ENCODE data around the gene AP3S2.

The AP3S2 gene

DNA sequence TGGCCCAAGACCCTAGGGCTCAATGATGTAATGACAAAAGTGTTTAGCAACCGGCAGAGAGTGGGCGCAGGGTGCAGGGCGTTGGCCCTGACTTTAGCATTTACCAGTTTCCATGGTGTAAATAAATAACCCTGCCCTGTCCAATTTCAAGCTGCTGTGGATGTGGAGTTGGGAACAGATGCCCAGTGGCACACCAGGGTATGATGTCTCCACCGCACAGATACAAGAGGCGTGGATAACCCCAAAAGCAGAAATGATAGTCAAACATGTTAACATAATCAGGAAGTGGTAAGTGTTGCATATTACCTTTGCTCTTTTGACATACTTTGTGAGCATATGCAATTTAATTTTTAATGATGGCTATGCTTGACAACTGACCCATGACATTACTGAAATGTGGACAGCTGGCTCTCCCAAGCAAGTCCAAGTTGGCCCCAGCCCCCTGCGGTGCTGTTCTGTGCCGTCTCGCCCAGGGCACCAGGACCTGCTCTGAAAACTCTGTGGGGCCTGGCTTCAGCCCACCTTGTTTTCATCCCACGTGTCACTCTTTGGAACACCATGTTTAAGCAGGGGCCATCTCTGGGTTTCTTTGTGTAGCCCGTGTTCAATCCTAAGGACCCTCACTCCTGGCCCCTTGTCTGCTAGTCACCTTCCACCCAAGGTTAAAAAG lies 68.4 kb downstream of the AP3S2 start:
- intact Hi-C loops (cut with DNase I): no loop called here
- no peak for DNase-seq

DNA sequence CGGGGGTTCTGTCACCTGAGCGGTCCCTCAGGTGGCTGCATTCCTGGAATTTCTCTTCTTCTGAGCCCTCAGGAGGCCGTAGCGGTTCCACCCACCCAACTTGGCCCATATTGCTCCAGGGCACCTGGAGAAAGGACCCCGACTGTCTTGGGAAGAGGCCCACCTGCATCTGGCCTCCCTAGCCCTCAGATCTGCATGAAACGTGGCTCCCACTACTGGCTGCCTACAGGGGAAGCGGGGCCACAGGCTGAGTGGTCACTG lies 69.3 kb downstream of the AP3S2 start:
- intact Hi-C loops (cut with DNase I): no loop called here

DNA sequence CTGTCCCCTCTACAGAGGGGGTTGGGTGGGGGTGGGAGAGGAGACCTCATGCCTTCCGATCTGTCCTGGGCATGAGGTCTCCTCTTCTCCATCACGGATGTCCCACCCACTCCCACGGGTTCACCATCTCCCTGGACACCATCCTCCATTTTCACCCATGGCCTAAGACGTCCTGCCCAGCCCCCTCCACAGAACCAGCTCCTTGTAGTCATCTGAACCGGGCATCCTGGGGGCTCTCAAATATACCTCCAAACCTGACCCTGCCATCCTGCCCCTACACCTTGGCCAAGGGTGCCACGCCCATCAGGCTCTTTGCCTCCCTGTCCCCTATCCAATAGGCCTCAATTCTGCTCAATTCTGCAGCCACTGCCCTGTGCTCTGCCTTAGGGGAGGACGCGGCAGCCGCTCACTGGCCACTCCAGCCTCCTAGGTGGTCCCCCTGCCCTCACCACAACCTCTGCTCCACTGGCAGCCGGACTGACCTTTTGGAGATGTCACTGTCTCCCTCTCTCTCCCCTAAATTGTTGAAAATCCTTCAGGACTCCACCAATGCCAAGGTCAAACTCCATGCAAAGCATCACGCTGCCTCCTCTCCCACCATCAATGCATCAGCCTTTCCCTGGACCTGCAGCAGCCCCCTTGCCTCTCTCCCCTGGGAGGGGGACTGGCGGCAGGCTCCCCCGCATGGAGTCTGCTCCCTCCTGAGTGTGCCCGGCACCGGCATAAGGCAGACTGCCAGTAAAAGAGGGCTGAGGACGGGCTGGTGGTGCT lies 69.8 kb downstream of the AP3S2 start:
- intact Hi-C loops (cut with DNase I): no loop called here
- no peak for DNase-seq

More for the DNA sequence above, 69.3 kb downstream of the AP3S2 start:
- DNase-seq: no peak

DNA sequence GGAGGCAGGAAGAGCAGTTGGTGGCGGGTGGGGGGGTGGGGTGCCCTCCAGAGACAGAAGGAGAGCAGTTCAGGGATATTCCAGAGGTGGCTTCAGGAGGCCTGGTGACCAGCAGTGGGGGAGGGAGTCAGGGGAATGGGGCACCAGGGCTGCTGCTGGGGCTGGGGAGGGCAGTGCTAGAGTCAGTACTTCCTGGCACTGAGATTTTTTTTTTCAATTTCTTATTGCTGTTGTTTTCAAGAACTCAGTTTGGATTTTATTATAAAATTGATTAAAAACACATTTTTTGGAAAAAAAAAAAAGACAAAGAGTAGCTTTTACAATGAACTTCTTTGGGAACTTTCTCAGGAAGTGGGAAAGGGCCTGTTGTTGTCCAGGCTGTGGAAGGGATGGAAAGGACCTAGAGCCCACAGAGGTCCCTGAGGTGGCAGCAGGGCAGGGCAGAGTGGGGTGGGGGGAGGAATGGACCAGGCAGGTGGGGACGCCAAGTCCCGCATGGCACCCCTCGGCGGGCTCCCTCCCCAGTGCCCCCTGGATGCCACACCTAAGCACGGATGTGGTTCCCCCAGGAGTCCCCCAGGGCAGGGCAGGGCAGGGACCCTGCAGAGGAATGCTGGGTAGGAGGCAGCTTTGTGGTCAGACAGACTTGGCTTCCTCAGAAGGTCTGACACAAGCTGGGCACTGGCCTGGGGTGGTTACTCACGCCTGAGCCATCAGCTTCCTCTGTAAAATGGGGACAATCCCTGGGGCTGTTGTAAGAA lies 70.7 kb downstream of the AP3S2 start:
- intact Hi-C loops (cut with DNase I): no loop called here
- DNase-seq: no peak

DNA sequence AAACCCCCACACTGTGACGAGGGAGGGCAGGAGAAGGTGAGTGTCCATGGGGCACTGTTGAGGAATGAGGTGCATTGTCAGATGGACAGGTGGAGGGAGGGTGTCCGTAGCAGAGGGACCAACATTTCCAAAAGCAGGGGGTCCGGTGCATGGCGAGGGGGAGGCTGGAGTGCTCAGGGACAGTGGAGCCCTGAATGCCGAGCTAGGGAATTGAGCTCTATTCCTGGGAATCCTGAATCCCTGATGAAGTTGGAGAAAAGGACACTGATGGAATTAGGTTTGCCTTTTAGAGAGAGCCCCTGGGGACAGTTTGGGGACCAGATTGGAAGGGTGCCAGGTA lies 71.2 kb downstream of the AP3S2 start:
- intact Hi-C loops (cut with DNase I): no loop called here
- DNase-seq: no peak

DNA sequence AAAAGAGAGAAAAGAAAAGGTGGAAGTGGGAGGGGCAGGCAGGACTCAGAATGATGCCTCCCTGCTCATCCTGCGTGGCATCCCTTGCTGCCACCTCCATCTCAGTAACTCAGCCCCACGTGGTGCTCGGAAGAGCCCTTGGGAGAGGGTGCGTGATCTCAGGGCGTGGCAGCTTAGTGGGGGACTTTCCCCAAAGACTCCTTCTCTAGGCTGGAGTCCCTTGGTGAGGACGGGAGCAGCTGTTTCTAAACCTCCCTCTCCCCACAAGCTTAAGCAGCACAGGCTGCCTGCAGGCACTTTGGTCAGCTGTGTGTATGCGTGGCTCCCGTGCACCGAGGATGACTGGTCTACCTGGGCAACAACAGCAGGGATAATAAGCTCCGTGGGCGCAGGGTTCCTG lies 71.8 kb downstream of the AP3S2 start:
- no peak for DNase-seq
- intact Hi-C loops (cut with DNase I): no loop called here

DNA sequence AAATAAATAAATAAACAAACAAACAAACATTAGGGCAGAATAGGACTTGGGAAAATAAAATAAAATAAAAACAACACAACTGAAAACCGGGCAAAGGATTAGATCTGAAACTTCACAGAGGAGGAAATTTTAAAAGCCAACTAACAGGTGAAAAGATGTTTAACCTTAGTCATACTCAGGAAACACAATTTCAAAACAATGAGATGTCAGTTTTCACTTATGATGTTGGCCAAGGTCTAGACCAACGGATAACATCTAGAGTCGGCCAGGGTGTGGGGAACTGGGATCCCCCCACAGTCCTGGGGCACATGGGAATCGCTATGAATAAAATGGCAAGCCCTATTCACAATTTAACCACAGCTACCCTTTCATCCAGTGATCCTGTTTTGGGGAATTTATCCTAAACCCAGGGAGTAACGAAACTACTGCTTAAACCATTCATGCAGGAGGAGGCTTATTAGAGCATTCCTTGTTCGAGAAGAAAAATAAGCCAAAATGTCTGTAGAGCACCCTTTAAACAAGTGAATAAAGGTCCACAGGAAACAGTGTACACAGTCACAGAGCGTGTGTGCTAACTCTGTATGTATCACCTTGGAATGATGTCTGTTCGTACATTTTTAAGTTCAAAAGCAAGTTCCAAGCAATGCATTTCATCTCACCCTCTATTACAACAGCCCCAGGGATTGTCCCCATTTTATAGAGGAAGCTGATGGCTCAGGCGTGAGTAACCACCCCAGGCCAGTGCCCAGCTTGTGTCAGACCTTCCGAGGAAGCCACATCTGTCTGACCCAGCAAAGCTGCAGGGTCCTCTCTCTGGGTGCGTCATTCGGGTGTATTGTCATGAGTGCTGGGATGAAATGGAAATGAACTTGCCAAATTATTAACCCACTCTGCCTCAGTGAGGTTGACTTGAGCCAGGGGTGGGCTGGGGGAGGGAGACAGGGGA lies 72.9 kb downstream of the AP3S2 start:
- intact Hi-C loops (cut with DNase I): no loop called here
- DNase-seq: no peak

DNA sequence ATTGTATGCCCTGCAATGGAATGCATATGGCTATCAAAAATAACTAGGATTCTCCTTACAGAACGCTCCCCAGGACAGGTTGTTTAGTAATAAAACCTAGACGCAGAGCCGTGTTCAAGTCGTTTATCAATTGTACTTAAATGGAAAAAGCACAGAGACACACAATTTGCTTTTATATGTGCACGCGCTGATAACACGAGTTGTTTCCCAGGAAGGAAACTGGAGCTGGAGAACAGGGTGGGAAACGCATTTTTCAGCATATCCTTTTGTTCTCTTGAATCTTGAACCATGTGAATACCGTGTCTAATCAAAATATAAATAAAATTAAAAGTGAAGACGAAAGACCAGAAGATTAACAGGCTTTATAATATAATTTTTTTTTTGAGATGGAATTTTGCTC lies 75.5 kb downstream of the AP3S2 start:
- no peak for DNase-seq
- intact Hi-C loops (cut with DNase I): no loop called here

DNA sequence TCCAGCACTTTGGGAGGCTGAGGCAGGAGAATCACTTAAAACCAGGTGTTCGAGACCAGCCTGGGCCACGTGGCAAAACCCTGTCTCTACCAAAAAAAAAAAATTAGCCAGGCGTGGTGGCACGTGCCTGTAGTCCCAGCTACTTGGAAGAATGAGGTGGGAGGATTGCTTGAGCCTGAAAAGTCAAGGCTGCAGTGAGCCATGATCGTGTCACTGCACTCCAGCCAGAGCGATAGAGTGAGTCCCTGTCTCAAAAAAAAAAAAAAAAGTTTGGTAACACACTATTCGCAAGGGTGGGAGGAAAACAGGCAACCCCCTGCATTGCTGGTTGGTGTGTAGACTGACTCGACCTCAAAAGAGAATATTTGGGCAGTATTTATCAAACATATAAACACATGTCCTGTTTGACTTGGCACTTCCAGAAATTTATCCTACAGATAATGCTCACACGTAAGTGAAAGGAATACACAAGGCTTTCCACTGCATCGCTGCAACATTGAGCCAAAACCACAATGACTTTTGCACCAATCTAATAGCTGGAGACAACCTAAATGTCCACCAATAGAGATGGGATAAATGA lies 76.0 kb downstream of the AP3S2 start:
- intact Hi-C loops (cut with DNase I): no loop called here
- DNase-seq: no peak

DNA sequence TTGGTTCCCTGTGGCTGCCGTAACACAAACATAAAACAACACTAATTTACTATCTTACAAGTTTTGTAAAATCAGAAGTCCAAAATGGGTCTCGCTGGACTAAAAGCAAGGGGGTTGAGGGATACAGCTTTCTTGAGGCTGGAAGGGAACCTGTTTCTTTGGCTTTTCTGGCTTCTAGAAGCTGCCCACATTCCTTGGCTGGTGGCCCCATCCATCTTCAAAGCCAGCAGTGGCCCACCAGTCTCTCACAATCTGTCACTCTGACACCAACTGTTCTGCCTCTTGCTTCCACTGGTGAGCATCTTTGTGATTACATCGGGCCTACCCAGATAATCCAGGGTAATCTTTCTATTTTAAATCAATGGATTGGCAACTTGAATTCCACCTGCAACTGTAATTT lies 78.0 kb downstream of the AP3S2 start:
- intact Hi-C loops (cut with DNase I): no loop called here
- DNase-seq: no peak

DNA sequence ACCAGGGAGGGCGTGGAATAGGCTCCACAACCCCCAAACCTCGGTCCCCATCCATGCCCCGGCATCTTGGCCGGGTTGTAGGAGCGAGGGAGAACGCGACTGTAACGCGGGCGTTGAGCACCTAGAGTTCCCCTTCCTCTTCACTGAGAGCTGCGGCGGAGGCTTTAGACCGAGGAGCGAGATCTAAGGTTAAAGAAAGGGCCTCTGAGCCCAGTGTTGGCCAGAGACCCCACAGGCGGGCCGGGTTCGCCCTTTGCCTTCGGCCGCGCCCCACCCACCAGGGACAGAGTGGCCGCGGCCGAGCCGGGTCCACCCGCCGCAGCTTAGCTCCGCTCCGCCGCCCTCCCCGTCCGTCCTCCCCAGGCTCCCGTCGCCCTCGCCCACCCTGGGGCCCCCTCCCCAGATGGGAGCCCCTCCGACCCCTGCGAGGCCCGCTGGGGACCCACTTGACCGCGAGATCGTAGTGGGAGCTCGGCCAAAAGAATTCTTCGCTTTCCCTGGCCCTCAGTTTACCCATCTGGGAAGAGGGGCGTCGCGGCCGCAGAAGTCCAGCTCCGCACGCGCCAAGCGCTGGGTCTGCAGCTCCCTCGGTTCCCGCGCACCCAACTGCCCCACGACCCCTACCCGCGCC lies 79.6 kb downstream of the AP3S2 start:
- DNase-seq: no peak
- intact Hi-C loops (cut with DNase I): no loop called here

DNA sequence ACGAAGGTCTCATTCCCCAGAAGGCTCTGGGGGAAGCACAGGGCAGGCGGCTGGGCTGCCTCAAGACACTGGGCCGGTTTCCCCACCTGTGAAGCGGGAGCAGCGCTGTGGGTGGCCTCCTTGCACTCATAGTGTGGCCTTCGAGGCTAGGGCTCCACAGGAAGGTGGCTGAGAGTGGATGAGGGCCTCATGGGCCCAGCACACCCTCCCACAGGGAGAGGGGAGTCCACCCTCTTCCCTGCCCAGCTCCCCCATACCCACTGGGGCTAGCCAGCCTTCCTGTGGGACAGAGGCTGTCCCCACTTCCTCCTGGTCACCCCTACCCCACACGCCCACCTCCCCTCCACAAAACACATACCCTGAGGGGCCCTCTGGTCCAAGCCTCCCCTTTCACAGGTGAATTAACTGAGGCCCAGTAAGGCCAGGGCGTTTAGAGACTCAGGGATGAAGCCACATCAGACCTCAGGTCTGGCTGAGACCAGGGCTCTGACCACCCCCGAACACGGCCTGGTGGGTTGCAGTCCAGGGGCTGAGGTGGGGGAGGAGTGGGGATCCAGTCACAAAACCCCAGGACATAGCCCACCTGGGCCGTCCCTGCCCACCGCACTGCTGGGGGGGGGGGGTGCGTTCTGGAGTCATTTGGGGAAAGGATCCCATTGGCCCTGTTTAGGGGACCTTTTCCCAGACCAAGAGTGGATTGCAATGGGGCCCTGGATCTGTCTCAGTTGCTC lies 80.2 kb downstream of the AP3S2 start:
- intact Hi-C loops (cut with DNase I): no loop called here
- DNase-seq: no peak

DNA sequence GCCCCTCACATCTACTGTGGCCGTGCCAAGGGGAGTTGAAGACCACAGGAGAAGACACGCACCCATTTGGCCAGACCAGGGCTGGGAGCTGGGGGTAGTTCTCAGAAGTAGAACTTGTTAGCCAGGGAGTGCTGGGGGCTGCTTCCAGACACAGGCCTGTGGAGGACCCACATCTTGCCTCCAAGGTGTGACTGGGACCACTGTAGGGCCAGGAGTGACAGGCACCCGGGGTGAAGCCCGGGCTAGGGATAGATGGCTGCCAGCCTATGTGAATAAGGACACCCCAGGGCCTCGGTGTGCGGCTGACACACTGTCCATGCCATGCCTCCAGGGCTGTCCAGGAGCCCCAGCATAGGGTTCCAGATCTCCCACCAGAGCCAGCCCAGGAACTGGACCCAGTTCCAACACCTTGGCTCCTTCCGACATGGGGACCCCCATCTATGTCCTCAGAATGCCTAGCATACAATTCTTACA lies 80.9 kb downstream of the AP3S2 start:
- intact Hi-C loops (cut with DNase I): no loop called here
- DNase-seq: no peak

DNA sequence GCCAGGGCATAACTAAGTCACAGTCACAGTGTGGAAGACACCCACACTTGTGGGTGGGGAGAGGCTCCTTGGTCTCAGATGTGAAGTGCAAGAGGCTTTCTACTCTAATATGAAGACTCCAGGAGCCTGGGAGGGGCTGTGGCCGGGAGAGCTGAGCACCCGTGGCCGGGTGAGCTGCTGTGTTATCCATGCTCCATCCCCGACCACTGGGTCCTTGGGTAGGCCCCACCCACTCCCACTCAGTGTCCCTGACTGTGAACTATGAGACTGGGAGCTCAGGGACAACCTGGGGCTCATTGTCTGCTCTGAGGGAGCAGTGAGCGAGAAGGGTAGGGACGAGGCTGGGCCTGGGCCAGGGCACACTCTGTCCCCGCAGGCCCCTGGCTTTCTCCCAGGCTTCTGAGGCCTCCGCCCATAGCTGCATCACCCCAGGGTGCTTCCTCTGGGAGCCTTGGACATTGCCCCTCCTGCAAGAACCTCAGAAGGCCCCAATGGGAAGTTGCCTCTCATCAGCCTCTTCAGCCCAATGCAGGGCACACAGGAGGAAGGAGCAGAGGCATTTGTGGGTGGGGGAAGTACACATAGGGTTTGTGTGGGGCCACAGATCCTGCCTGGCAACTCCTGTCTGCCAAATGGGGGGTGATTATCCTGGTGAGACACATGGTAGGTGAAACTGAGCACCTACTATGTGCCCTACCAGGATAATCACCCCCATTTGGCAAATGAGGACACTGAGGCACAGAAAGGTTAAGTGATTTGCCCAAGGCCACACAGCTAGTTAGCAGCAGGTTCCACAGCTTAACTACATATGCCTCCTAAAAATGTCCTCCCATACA lies 81.6 kb downstream of the AP3S2 start:
- intact Hi-C loops (cut with DNase I): no loop called here
- no peak for DNase-seq

DNA sequence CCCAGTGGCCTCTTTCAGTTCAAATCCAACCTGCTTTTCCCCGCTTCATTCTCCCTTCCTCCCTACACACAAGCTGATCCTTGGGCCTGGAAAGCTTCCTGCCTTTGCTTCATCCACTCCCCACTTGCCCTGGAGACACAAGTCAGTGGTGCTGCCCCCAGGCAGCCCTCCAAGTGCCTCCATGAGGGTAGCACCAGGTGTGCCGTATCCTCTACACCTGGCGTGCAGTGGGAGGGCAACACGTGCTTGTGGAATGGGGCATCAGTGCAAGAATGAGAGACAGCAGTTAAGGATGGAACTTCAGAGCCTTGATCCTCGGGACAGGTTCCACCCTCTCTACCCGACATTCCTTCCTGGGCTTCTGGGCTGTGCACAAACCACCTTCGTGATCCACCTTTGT lies 83.0 kb downstream of the AP3S2 start:
- intact Hi-C loops (cut with DNase I): no loop called here
- DNase-seq: no peak

DNA sequence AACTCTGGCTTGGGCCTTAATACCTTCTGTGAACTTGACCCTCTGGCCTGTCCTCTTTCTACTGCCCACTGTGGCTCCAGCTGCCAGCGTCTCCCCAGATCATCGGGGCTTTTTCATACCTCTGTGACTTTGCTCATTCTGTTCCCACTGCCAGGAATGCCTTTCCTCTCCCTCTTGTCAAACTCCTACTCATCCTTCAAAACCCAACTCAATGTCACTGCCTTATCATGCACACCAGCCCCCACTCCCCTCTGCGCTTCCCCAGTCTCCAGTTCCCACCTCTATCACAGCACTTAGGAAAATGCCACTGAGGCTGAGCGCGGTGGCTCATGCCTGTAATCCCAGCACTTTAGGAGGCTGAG lies 84.0 kb downstream of the AP3S2 start:
- intact Hi-C loops (cut with DNase I): no loop called here
- DNase-seq: no peak

DNA sequence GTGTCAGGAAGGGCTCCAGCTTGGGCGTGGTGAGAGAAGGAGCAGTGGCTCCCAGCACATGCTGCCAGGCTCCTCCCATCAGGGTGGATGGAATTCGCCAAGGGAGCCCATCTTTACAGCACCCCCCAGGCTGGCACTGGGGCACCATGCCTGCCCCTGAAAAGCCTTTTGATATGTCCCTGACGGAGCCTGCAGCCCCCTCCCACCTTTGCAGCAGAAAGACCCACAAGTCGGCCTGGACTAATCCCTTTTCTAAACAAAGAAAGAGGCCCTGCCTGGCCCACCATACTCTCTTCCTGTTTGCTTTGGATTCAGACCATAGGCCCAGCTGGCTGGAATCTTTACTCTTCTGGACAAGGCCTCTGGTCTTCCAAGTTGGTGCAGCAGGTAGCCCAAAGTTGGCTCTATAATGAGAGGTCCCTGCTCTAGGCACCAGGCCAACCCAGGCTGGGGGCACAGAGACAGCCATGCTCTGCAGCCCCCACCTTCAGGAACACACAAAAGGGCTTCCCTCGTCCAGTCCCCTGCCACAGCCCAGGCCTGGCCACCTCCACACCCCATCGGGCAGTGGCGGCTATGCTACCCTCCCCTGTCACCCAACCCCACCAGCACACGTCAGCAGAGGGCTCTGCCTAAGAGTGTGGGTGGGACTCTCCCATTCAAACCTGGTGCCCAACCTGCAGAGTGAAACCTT lies 84.6 kb downstream of the AP3S2 start:
- DNase-seq: no peak
- intact Hi-C loops (cut with DNase I): no loop called here

Measured in head of caudate nucleus (tissue), 42 donors.